HG03378 (cell line): ENCODE results near the gene CCDC85C.

ENCODE experiments used
- ATAC-seq: cut with Tn5 transposase; IDR thresholded peaks from one replicate; pipeline ENCODE4 v1.9.1; 2021; ENCODE audit warnings: mild to moderate bottlenecking, moderate library complexity; ENCODE audit not compliant: unreplicated experiment

The CCDC85C gene

DNA sequence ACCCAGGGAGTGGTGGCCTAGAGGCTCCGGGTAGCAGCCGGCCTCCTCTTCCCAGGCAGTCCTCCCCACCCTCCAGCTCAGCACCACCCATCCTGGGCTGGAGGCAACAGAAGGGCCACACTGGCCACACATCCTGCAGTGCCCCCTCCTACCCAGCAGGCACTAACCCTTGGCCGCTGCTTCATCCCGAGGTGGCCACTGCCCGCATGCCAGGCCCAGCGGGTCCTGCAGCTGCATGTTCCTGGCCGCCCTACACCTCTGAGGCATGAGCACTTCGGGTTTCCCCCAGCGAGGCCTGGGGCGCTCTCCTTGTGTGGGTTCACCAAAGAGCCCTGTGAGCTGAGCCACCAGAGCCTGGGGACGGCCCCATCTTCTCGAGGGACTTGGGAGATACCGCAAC lies 61.4 kb downstream of the CCDC85C start:
- ATAC-seq: no peak

DNA sequence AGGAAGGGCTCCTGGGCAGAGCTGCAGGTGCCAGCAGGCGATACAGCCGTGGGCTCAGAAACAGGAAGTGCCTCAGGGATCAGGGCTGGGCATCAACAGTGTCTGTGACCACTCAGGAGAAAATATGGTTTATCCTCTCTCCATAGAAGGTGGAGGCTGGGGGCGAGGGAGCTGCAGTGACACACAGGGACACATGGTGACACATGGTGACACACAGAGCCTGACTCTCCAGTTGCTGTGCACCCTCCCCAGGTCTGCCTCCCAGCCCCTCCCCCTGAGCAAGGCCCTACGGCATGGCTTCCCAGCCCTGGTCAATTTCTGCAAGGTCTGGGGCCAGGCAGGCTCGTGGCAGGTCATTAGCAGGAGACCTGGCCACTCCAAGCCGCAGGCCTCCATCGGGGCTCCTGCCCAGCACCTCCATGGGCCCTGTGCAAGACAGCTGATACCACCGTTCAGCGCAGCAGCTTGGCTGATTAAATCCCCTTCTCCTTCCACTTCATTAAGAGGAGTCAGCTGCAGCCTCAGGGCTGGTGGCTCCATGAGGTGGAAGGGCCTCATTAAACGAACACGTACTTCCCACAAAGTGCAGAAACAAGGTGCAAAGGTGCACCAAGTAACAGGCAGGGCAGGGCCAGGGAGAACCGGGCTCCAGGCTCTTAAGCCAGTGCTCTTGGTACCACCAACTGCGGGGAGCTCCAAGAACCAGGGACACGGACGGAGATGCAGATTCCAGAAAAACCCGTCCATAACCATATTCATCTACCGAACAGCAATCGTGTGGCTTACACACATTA lies 62.1 kb downstream of the CCDC85C start:
- no peak for ATAC-seq

DNA sequence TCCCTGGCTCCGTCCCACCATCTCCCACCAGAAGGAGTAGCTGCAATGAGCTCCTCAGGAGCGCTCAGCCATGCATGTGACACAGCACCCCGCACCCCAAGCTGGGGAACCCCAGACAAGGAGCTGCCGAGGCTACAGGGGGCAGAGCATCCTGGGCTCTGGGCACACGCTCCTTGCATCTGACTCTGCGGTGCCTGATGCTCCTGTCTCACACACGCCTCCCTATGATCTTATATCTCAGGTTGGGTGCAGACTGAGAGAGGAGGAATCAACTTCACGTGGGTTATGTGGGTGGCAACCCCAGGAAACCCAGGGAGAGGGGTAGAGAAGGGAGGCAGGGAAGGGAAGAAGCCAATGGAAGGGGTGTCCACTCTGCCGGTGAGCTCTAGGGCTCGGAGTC lies 62.8 kb downstream of the CCDC85C start:
- ATAC-seq: no peak

DNA sequence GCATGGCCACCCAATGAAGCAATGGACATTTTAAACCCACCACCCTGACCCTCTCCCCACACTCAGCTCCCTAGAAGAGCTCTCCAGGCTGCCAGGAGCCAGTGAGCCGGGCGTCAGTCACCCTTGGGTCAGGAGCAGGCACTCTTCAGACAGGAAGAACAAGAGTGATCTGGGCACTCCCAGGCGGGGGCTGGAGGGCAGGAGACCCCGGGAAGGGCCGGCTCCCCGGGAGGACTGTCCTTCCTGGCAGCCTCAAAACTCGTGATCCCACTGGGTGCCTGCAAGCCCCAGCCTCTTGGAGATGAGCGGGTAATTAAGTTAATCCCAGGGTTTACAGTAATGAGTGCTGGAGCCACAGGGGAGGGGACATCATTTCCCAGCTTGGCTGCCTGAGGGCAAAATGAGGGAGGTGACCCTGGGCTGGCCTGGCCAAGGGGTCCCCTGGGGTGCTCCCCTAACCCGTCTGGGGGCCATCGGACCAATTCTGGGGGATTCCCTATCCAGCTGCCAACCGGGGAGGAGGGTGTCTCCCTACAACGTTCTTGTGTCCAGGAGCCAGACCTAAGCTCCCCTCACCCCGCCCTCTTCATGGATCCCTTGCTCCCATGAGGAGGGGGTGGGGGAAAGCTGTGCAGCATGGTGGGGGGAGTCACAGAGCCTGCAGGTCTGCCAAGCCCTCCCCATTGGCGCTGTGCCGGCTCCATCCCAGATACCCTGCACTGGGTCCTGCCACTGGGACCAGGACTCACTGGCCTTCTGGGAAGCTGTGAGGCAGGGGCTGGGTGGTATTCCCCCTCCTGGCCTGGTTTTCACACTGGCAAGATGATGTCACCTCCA lies 63.6 kb downstream of the CCDC85C start:
- ATAC-seq: no peak

DNA sequence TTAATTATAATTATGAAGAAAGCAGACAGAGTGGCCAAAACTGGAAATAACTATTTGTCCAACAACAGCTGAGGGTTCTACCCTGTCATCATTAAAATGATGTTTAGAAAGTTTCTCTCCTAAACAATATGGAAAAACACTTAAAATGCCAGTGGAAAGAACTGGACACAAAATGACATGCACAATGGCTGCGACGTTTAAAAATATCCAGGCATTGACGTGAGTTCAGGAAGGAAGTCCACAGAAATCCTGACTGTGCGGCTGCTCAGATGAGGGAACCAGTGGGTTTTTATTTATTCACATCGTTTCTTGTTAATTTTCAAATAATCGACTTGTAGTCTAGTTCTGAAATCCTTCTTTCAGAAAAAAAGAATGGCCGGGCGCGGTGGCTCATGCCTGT lies 64.5 kb downstream of the CCDC85C start:
- ATAC-seq: no peak

DNA sequence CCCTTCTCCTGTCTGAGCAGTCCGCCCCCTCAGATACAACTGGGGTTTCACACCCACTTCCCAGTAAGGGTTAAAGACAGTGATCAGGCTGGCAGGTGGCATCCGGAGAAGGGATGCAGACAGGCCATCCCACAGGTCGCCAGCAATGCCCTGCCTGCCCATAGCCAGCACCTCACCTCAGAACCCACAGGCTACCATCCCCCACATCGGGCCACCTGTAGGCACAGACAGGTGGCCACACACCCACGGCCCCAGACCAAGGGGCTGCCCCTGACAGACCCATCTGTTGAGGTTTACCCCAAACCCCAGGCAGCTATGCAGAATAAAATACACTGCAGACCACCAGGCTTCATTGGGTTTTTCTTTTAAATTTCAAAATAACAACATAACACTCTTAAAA lies 65.3 kb downstream of the CCDC85C start:
- no peak for ATAC-seq

DNA sequence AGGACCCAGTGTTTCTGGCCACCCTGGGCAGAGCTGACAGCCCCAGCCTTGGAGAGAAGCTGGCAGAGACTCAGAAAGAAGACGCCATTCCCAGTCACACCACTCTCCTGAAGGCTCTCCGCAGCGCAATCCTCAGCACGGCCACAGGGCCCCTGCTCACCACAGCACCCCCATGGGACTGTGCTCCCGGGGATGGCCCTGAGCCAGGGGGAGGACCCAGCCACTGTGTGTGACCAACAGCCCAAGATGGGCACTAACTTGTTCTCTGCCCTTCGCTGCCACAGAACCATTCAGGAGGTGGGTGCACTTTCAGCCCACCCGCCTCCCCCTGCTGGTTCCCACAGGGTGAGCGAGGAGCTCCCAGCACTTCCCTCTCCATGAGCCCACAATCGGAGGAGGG lies 65.7 kb downstream of the CCDC85C start:
- no peak for ATAC-seq

DNA sequence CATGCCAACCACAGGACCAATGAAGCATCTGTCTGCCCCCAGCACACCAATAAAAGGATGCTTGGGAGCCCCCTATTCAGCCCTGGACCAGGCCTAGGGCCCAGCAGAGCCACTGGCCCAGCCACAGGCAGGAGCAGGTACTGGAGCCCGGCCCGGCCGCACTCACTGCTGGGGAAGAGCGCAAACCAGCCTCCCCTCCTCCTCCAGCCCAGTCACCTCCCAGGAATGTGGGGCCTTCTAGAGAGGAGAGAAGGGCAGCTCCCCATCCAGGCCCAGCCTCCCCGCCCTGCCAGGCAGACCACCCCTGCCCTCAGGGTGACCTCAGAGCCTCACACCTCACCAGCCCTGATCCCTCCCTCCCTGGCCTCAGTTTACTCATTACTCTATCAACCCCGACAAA lies 66.6 kb downstream of the CCDC85C start:
- ATAC-seq: no peak

DNA sequence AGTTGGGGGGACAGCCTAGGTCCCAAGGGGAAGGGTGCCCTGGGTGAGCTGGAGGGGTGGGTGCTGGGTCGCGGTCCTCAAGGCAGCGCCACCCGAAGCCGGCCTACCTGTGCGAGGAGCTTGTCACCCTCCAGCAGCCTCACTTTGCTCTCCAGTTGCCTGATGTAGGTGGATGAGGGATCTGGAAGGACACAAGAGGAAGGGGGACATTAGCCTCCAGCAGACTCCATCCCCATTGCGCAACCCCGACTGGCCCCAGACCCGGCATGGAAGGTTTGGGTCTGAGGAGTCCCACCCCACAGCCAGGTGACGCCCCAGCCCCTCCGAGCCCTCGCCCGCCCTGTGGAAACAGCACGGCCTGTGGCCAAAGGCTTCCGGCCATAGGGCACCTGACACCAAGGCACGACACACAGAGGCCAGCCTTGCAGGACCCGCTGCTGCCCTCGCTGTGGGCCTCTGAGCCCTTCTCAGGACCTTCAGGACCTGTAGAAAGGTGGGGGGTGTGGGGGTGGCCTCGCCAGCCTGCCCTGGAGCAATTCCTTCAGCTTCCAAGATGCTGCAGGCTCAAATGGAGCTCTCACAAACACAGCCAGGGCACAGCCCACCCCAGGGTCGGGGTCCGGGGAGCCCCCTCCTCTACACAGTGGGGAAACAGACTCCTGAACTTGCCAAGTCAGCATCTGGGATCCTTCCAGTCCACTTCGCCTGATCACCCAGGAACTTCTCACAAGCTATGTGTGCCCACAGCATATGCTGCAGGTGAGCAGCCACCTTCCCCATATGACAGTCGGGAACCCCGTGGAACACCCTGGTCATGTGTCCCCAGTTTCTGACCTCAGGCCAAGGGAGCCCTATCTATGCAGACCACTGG lies 67.9 kb downstream of the CCDC85C start:
- ATAC-seq: no peak

DNA sequence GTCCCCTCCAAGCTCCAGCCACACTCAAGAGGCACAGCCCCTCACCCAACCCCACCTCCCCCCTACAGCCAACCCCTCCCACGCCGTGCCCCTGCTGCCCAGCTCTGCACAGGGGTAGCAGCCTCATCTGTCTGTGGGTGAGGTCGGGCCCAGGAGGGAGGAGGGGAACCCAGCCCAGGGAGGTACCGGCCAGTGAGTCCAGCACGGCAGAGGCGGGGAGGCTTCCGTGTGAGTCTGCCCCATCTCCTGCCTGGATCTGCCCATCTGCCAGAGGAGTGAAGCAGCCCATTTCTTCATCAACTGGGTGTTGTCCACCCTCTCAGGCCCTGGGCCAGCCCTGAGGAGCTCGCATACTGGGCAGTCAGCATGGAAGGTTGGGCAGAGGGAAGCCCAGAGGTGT lies 68.6 kb downstream of the CCDC85C start:
- no peak for ATAC-seq

DNA sequence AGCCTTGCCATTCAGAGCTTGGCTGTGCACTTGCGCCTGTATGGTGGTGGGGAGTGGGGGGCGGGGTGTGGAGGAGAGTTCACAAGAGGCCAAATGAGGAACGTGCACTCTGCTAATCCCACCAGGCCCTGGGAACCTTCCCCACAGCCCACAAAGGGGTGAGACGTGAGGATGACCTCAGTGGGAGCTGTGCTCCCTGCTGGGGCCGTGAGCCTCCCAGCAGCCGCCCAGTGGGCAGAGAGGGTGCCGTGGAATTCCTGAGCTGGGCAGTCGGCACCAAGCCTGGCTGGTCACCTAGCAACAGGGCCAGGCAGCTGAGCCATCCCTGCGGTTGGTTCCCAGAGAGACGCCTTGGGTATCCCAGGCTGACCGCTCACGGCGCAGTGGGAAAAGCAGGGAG lies 69.1 kb downstream of the CCDC85C start:
- no peak for ATAC-seq

DNA sequence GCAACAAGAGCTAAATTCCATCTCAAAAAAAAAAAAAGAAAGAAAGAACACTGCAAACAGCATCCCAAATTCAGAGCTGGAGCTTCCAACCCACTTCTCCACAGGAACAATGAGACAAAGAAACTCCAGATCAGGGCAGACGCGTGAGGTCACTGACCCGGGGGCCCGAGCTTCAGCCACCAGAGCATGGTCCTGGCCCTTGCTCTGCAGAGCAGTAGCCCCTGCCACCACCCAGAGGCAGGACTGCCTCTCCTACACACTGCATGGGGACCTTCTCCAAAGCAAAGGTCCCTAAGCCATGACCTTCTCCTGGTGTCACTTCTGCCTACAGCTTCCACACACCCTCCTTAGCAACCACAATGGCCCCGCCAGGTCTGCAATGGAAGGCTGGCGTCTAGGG lies 69.7 kb downstream of the CCDC85C start:
- no peak for ATAC-seq

DNA sequence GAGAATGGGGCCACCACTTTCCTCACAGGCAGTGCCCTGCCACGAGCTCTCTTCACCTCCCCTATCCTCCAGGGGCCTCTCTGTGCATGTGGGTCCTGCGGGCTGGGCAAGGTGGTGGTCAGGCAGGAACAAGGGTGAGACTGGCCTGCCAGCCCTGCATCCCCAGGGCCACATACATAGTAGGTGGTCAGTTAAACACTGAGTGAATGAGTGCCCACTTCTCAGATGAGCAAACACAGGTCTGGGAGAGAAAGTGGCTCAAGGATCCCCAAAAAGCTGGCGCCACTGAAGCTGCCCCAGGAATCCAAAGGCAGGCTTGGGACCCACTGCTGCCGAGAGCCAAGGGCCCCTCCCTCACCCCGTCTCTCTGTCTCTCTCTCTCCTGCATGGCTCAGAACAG lies 71.7 kb downstream of the CCDC85C start:
- ATAC-seq: no peak

DNA sequence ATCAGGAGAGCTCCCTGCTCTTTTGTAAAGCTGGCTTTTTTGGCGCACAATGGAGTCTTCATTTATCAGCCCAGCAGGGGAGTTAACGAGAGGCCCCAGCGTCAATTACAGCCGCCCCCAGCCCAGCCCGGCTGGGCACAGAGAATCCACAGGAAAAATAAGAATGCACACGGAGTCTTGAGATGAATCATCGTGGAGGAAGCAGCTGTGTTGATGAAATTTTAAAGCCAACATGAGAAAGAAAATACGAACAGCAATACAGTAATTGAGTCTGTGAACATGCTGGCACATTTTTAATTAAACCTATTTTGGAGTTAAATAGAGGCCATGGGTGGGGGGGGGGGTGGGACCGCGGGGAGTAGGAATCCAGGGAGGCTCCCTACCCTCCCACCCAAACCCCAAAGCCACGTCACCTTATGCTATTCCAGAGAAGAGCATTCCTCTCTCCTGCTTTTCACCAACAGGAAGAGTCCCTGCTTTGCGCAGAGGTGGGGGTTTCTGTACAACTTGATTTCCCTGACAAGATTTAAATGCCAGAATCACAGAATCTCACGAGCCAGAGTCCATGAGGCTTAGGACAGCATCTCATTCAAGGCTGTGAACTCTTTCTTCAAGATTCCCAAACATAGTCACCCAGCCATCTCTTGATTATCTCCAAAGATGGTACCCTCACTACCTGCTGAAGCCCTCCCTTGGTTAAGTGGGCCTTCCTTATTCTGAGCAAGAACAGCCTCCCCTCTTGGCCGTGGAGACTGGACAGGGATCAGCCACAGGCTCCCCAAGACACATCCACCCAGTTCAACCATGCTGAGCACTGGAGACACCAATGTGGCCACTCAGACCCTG lies 72.5 kb downstream of the CCDC85C start:
- ATAC-seq: no peak

DNA sequence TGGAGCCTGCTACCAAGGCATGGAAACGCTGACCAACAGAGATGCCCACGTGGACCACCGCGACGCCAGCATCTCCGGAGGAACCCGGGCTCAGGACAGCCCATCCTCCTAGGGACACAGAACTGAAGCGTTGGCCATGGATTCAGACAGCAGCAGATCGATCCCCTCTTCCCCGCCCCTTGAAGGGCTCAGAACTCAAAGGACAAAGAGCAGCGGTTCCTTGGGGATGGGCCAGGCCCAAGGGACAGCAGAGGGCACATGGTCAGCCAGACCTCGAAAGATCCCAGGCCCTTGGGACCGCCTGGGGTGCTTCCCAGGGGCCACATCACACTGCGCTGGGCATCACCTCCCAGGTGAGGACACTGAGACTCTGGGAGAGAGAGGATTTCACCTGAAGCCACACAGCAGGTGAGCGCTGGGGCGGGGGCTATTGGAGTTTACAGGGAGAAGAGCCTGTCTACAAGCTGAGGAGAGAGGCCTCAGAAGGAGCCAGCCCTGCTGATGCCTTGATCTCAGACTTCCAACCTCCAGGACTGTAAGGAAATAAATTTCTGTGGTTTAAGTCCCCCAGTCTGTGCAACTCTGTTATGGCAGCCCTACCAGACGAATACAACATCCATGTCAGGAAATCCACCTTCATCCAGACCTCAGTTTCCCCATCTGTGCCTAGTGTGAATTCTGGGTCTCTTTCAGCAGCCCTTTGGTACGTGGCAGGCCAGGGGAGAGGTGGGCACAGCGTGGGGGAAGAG lies 73.4 kb downstream of the CCDC85C start:
- ATAC-seq: no peak

DNA sequence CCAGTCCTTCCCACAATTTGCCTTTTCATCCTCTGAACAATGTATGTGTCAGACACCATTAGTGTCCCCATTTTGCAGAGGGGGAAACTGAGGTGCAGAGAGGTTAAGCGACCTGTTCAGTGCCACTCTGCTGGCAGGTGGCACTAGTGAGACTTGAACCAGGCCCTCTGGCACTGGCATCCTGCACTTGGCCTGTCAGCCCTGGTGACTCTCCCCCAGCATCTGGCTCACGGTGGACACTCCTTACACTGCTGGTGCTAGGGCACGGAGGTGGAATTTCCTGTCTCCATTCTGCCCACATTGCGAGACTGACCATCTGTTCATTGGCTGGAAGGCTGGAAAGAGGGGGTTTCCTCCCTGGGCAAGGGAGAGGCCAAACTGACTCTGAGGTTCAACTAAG lies 74.1 kb downstream of the CCDC85C start:
- ATAC-seq: no peak

DNA sequence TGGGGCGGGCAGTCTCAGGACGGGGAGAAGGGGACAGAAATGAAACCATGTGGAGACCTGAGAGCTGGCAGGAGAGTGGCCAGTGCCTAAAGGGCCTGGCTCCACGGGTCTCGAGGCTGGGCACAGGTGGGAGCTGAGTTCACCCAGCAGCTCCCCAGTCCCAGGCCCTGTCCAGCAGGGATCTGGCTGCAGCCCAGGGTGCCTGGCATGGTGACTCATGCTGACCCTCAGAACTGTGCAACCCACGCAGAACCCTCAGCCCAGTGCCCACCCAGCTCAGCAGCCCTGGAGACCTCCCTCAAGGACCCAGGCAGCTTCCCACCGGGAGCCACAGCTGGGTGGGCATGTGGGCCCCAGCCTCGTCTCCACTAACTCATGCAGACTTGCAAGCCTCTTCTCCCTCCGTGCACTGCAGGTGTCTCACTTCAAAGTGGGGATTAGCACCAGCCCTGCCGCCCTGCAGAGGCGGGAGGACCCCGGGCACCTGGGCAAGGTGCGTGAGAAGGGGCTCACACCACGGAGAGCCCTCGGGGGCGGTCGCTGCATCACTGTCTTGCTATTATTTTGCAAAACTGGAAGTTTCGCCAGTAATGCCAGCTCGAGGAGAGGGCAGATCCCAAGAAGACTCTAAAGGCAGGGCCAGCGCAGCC lies 76.5 kb downstream of the CCDC85C start:
- no peak for ATAC-seq

DNA sequence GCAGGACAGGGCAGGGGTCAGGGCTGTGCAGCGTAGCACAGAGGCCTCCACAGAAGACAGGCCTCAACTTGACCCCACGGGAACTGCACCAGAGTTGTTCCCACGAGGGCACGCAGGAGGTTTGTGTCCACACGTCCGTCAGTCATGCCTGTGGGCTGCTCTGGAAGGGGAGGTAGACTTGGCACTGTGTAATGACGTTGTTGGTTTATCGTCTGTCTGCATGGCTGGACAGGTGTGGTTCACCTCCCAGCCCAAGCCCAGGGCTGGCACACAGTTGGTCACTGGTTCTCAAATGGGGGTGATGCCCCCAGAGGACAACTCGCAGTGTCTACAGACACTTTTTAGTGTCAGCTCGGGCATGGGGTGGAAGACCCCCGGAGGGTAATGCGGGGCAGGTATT lies 77.0 kb downstream of the CCDC85C start:
- no peak for ATAC-seq

DNA sequence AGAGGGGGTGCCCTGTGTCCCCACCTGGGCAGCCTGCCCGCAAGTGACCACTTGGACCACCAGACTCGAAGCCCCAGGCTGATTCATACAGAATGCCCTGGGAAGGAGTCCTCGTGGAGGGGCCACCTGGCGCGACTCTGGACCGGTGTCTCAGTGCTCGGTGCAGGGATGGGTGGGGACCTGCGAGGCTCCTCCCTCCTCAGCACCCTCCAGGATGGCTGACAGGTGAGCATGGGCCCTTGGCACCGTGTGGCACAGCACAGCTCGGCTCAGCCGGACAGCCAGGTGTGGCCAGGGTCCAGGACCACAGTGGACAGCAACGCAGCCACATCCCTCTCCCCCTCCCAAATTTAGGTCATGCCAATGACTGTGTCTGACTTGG lies 78.3 kb downstream of the CCDC85C start:
- no peak for ATAC-seq
